WTC11 (cell line): ENCODE results near the gene CRB2. TPM values are rescaled to one million over a fixed set of nuclear protein-coding genes. Genes with fewer than 3 reads are reported as not detected.

Experiments
- ATAC-seq: fragments of 200-7000 bp; cut with Tn5 transposase; 2 replicates; pipeline ENCODE4 v1.10.0; 2021; ENCODE audit warnings: mild to moderate bottlenecking, moderate library complexity
- CTCF ChIA-PET: fragments of 300-600 bp; sonication (Branson Sonifier 250); formaldehyde crosslinking; loops from one replicate; lab custom pipeline; 2021; ENCODE audit warnings: antibody characterized with exemption; lab: Charles Lee
- POLR2A ChIA-PET: fragments of 350-600 bp; sonication (Branson Sonifier 250); formaldehyde crosslinking; loops from one replicate; lab custom pipeline; 2021; ENCODE audit warnings: antibody characterized with exemption; lab: Charles Lee
- DNase-seq: peaks from one replicate; pipeline ENCODE4 v3.0.0; 2021; ENCODE audit warnings: low spot score
- H3K27ac Mint-ChIP-seq: 2 replicates; pipeline ENCODE4 v1.8.0; 2021; ENCODE audit warnings: mixed read lengths
- H3K27me3 Mint-ChIP-seq: 2 replicates; pipeline ENCODE4 v1.8.0; 2021; ENCODE audit warnings: low read depth, mild to moderate bottlenecking, moderate library complexity, mixed read lengths
- H3K36me3 Mint-ChIP-seq: 2 replicates; pipeline ENCODE4 v1.8.0; 2021; ENCODE audit warnings: mixed read lengths
- H3K4me1 Mint-ChIP-seq: 2 replicates; pipeline ENCODE4 v1.8.0; 2022; ENCODE audit warnings: mixed read lengths
- H3K4me3 Mint-ChIP-seq: 2 replicates; pipeline ENCODE4 v1.8.0; 2021; ENCODE audit warnings: mild to moderate bottlenecking, moderate library complexity, mixed read lengths
- H3K9me3 Mint-ChIP-seq: 2 replicates; pipeline ENCODE4 v1.8.0; 2021; ENCODE audit warnings: mixed read lengths
- AR ChIP-seq: fragments of 250-450 bp; sonication (Bioruptor Pico); IDR thresholded peaks from 2 replicates; pipeline ENCODE4 v1.9.0; 2021; ENCODE audit warnings: mild to moderate bottlenecking
- CDX4 ChIP-seq: fragments of 250-450 bp; sonication (Bioruptor Pico); IDR thresholded peaks from 2 replicates; pipeline ENCODE4 v1.9.0; 2021; ENCODE audit warnings: moderate library complexity, mild to moderate bottlenecking, inconsistent platforms, borderline replicate concordance
- ESRRA ChIP-seq: sonication (generic); formaldehyde crosslinking; IDR thresholded peaks from 2 replicates; pipeline ENCODE4 v1.8.1; 2022; ENCODE audit warnings: mild to moderate bottlenecking, missing genetic modification reagents, borderline replicate concordance
- HMGA2 ChIP-seq: fragments of 250-450 bp; sonication (Bioruptor Pico); IDR thresholded peaks from 2 replicates; pipeline ENCODE4 v1.4.0; 2021; ENCODE audit warnings: mild to moderate bottlenecking, moderate library complexity
- IRF2 ChIP-seq: sonication (generic); formaldehyde crosslinking; IDR thresholded peaks from 2 replicates; pipeline ENCODE4 v1.8.0; 2022; ENCODE audit warnings: low read depth, missing genetic modification reagents, borderline replicate concordance
- MAX ChIP-seq: sonication (generic); formaldehyde crosslinking; IDR thresholded peaks from 2 replicates; pipeline ENCODE4 v1.8.0; 2022; ENCODE audit warnings: mild to moderate bottlenecking, missing genetic modification reagents
- NR2C2 ChIP-seq: sonication (generic); formaldehyde crosslinking; IDR thresholded peaks from 2 replicates; pipeline ENCODE4 v1.8.0; 2022; ENCODE audit warnings: mild to moderate bottlenecking, missing genetic modification reagents
- PRDM15 ChIP-seq: sonication (generic); formaldehyde crosslinking; IDR thresholded peaks from 2 replicates; pipeline ENCODE4 v1.8.0; 2022; ENCODE audit warnings: missing genetic modification reagents
- TP53 ChIP-seq: sonication (generic); formaldehyde crosslinking; IDR thresholded peaks from 2 replicates; pipeline ENCODE4 v1.8.1; 2023; ENCODE audit warnings: mild to moderate bottlenecking, missing genetic modification reagents
- ZBTB21 ChIP-seq: sonication (generic); formaldehyde crosslinking; IDR thresholded peaks from 2 replicates; pipeline ENCODE4 v1.8.1; 2023; ENCODE audit warnings: mild to moderate bottlenecking, missing genetic modification reagents, borderline replicate concordance
- ZNF121 ChIP-seq: sonication (generic); formaldehyde crosslinking; IDR thresholded peaks from 2 replicates; pipeline ENCODE4 v1.8.0; 2023; ENCODE audit warnings: missing genetic modification reagents
- ZNF263 ChIP-seq: sonication (generic); formaldehyde crosslinking; IDR thresholded peaks from 2 replicates; pipeline ENCODE4 v1.8.1; 2022; ENCODE audit warnings: low read depth, mild to moderate bottlenecking, moderate library complexity, missing genetic modification reagents
- ZNF317 ChIP-seq: sonication (generic); formaldehyde crosslinking; IDR thresholded peaks from 2 replicates; pipeline ENCODE4 v1.8.1; 2023; ENCODE audit warnings: low read depth, mild to moderate bottlenecking, moderate library complexity, missing genetic modification reagents, borderline replicate concordance
- ZNF416 ChIP-seq: fragments of 250-450 bp; sonication (Bioruptor Pico); IDR thresholded peaks from 2 replicates; pipeline ENCODE4 v1.9.0; 2021; ENCODE audit warnings: mild to moderate bottlenecking, inconsistent platforms
- total RNA-seq: library from RNA; stranded (reverse); gene quantifications from 3 replicates; pipeline ENCODE4 v1.2.3, GENCODE V29; 2021
- TF ChIP-seq, protein P1 (sequence below): sonication (generic); formaldehyde crosslinking; IDR thresholded peaks from 2 replicates; pipeline ENCODE4 v1.8.0; 2022; ENCODE audit warnings: mild to moderate bottlenecking, missing genetic modification reagents
- TF ChIP-seq, protein P2 (sequence below): sonication (generic); formaldehyde crosslinking; IDR thresholded peaks from 2 replicates; pipeline ENCODE4 v1.8.0; 2022; ENCODE audit warnings: mild to moderate bottlenecking, missing genetic modification reagents
- TF ChIP-seq, protein P3 (sequence below): fragments of 250-450 bp; sonication (Bioruptor Pico); IDR thresholded peaks from 2 replicates; pipeline ENCODE4 v1.9.0; 2021; ENCODE audit warnings: mild to moderate bottlenecking

The CRB2 gene
- total RNA-seq, 1 experiment from 2014 or later: 3.5 TPM

DNA sequence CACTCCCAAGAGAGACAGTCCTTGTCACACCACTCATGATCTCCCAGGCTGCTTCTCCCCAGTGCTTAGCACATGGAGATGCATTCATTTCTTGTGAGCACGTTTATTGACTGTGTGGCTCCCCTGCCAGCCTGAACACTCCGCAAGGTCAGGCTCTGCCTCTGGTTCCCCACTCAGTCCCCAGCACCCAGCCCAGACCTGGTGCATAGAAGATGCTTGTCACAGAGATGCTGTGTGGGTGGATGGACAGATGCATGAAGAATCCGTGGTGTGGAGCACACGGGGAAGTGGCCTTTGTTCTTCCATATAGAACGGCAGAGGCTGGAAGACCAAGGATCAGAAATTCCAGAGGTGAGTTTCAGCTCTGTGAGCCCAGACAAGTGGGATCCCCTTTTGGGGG is 13.8 kb upstream of the CRB2 start:
- ATAC-seq (no peak), DNase-seq (no peak)
- Mint-ChIP-seq H3K27me3 (no peaks in the 10 kb centered on the region), H3K36me3 (no peaks in the 10 kb centered on the region), H3K9me3 (no peaks in the 10 kb centered on the region), H3K27ac (no peak overlapping the region), H3K4me1 (peaks cover 17% of the 10 kb centered on the region), H3K4me3 (no peak overlapping the region)
- CTCF ChIA-PET: no interaction called here
- POLR2A ChIA-PET: no interaction called here
- TF ChIP-seq MAX (CRISPR knock-in tag) (no peak), AR (CRISPR knock-in tag) (no peak), ZNF121 (CRISPR knock-in tag) (no peak), IRF2 (CRISPR knock-in tag) (no peak), ZNF263 (no peak), ZNF416 (CRISPR knock-in tag) (no peak), PRDM15 (no peak), TP53 (CRISPR knock-in tag) (no peak), HMGA2 (no peak), ZBTB21 (CRISPR knock-in tag) (no peak), CDX4 (CRISPR knock-in tag) (no peak), ESRRA (no peak), ZNF317 (CRISPR knock-in tag) (no peak), NR2C2 (CRISPR knock-in tag) (no peak)
- TF ChIP-seq, protein P1, sequence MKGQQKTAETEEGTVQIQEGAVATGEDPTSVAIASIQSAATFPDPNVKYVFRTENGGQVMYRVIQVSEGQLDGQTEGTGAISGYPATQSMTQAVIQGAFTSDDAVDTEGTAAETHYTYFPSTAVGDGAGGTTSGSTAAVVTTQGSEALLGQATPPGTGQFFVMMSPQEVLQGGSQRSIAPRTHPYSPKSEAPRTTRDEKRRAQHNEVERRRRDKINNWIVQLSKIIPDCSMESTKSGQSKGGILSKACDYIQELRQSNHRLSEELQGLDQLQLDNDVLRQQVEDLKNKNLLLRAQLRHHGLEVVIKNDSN (CRISPR knock-in tag): no peak
- TF ChIP-seq, protein P2, sequence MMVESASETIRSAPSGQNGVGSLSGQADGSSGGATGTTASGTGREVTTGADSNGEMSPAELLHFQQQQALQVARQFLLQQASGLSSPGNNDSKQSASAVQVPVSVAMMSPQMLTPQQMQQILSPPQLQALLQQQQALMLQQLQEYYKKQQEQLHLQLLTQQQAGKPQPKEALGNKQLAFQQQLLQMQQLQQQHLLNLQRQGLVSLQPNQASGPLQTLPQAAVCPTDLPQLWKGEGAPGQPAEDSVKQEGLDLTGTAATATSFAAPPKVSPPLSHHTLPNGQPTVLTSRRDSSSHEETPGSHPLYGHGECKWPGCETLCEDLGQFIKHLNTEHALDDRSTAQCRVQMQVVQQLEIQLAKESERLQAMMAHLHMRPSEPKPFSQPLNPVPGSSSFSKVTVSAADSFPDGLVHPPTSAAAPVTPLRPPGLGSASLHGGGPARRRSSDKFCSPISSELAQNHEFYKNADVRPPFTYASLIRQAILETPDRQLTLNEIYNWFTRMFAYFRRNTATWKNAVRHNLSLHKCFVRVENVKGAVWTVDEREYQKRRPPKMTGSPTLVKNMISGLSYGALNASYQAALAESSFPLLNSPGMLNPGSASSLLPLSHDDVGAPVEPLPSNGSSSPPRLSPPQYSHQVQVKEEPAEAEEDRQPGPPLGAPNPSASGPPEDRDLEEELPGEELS (CRISPR knock-in tag): no peak
- TF ChIP-seq, protein P3, sequence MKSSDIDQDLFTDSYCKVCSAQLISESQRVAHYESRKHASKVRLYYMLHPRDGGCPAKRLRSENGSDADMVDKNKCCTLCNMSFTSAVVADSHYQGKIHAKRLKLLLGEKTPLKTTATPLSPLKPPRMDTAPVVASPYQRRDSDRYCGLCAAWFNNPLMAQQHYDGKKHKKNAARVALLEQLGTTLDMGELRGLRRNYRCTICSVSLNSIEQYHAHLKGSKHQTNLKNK: no peak
